HEK293 (cell line): ENCODE results near the gene ZNF648.

Experiments used
- CTCF ChIA-PET: fragments of 350-600 bp; formaldehyde crosslinking; extraction: SDS; loops from one replicate; lab custom pipeline; 2021; ENCODE audit warnings: antibody characterized with exemption; lab: Yijun Ruan, JAX
- POLR2A ChIA-PET: fragments of 300-600 bp; formaldehyde crosslinking; extraction: SDS; loops from one replicate; lab custom pipeline; 2020; ENCODE audit warnings: antibody characterized with exemption, inconsistent platforms; lab: Yijun Ruan, JAX
- H3K27ac ChIP-seq: fragments of 200-500 bp; sonication (Bioruptor generic); 2 replicates; pipeline ENCODE4 v1.5.1; 2014; ENCODE audit warnings: low read depth, low read length, control low read depth, inconsistent platforms; ENCODE audit errors: extremely low read depth
- H3K36me3 ChIP-seq, 2 experiments: fragments of 200-500 bp in 1 of 2; sonication (Bioruptor generic) in 1 of 2; 1 replicate in 1 of 2; 2 replicates in 1 of 2; pipeline ENCODE4 v1.5.1; 2014 to 2017; ENCODE audit warnings: inconsistent platforms in 2 of 2, low read length in 2 of 2; ENCODE audit not compliant: control insufficient read depth in 2 of 2, insufficient read depth in 1 of 2
- H3K4me1 ChIP-seq: fragments of 200-500 bp; sonication (Bioruptor generic); 2 replicates; pipeline ENCODE4 v1.5.1; 2014; ENCODE audit warnings: mild to moderate bottlenecking, low read length, inconsistent platforms; ENCODE audit not compliant: control insufficient read depth, insufficient read depth
- H3K4me3 ChIP-seq: 2 replicates; pipeline ENCODE4 v1.5.1; 2011; ENCODE audit warnings: low read depth, mild to moderate bottlenecking, control low read depth, low read length, moderate library complexity
- H3K9me3 ChIP-seq: fragments of 200-500 bp; sonication (Bioruptor generic); 2 replicates; pipeline ENCODE4 v1.5.1; 2014; ENCODE audit warnings: low read depth, low read length, inconsistent platforms; ENCODE audit not compliant: control insufficient read depth, insufficient read depth
- HOXD13 ChIP-seq: sonication (generic); formaldehyde crosslinking; IDR thresholded peaks from 2 replicates; pipeline ENCODE4 v1.8.0; 2022; ENCODE audit warnings: missing genetic modification reagents, borderline replicate concordance
- REST ChIP-seq: fragments of 450-650 bp; formaldehyde crosslinking; IDR thresholded peaks from 2 replicates; pipeline ENCODE4 v1.5.1; 2016; ENCODE audit warnings: missing biosample characterization, missing genetic modification characterization
- YY1 ChIP-seq: fragments of 450-650 bp; formaldehyde crosslinking; IDR thresholded peaks from 2 replicates; pipeline ENCODE4 v1.5.1; 2018; ENCODE audit warnings: missing biosample characterization, missing genetic modification characterization
- ZFP3 ChIP-seq: fragments of 450-650 bp; formaldehyde crosslinking; IDR thresholded peaks from 2 replicates; pipeline ENCODE4 v1.5.1; 2016; ENCODE audit warnings: low read depth, missing biosample characterization, missing genetic modification characterization
- ZNF112 ChIP-seq: fragments of 450-650 bp; formaldehyde crosslinking; IDR thresholded peaks from 2 replicates; pipeline ENCODE4 v1.5.0; 2017; ENCODE audit warnings: missing biosample characterization, missing genetic modification characterization
- ZNF133 ChIP-seq: fragments of 450-650 bp; formaldehyde crosslinking; IDR thresholded peaks from 2 replicates; pipeline ENCODE4 v1.5.1; 2016; ENCODE audit warnings: missing biosample characterization, missing genetic modification characterization
- ZNF169 ChIP-seq: fragments of 450-650 bp; formaldehyde crosslinking; IDR thresholded peaks from 2 replicates; pipeline ENCODE4 v1.5.1; 2016; ENCODE audit warnings: missing biosample characterization, missing genetic modification characterization
- ZNF18 ChIP-seq: fragments of 450-650 bp; formaldehyde crosslinking; IDR thresholded peaks from 2 replicates; pipeline ENCODE4 v1.5.1; 2016; ENCODE audit warnings: missing biosample characterization, missing genetic modification characterization
- ZNF302 ChIP-seq: fragments of 450-650 bp; formaldehyde crosslinking; IDR thresholded peaks from 2 replicates; pipeline ENCODE4 v1.5.1; 2016; ENCODE audit warnings: missing biosample characterization, missing genetic modification characterization, low read depth
- ZNF416 ChIP-seq: fragments of 450-650 bp; formaldehyde crosslinking; IDR thresholded peaks from 2 replicates; pipeline ENCODE4 v1.5.1; 2016; ENCODE audit warnings: missing biosample characterization, missing genetic modification characterization
- ZNF423 ChIP-seq: fragments of 450-650 bp; formaldehyde crosslinking; IDR thresholded peaks from 2 replicates; pipeline ENCODE4 v1.5.1; 2016; ENCODE audit warnings: missing biosample characterization, missing genetic modification characterization
- ZNF449 ChIP-seq: fragments of 450-650 bp; formaldehyde crosslinking; IDR thresholded peaks from 2 replicates; pipeline ENCODE4 v1.5.1; 2017; ENCODE audit warnings: missing biosample characterization, mild to moderate bottlenecking, missing genetic modification characterization, moderate library complexity
- ZNF501 ChIP-seq: fragments of 450-650 bp; formaldehyde crosslinking; IDR thresholded peaks from 2 replicates; pipeline ENCODE4 v1.5.1; 2016; ENCODE audit warnings: missing biosample characterization, missing genetic modification characterization
- ZNF513 ChIP-seq: fragments of 450-650 bp; IDR thresholded peaks from 2 replicates; pipeline ENCODE4 v1.5.1; 2018; ENCODE audit warnings: missing biosample characterization, missing genetic modification characterization
- ZNF518A ChIP-seq: fragments of 450-650 bp; formaldehyde crosslinking; conservative IDR thresholded peaks from 2 replicates; pipeline ENCODE4 v1.5.1; 2016; ENCODE audit warnings: low read depth, missing biosample characterization, missing genetic modification characterization
- ZNF560 ChIP-seq: fragments of 450-650 bp; formaldehyde crosslinking; IDR thresholded peaks from 2 replicates; pipeline ENCODE4 v1.5.1; 2017; ENCODE audit warnings: missing biosample characterization, missing genetic modification characterization, borderline replicate concordance
- ZNF600 ChIP-seq: fragments of 450-650 bp; formaldehyde crosslinking; IDR thresholded peaks from 2 replicates; pipeline ENCODE4 v1.5.1; 2016; ENCODE audit warnings: missing biosample characterization, missing genetic modification characterization
- ZNF654 ChIP-seq: fragments of 450-650 bp; formaldehyde crosslinking; IDR thresholded peaks from 2 replicates; pipeline ENCODE4 v1.5.1; 2016; ENCODE audit warnings: low read depth, missing biosample characterization, missing genetic modification characterization
- ZNF843 ChIP-seq: fragments of 450-650 bp; formaldehyde crosslinking; IDR thresholded peaks from 2 replicates; pipeline ENCODE4 v1.5.1; 2016; ENCODE audit warnings: missing biosample characterization, missing genetic modification characterization
- TF ChIP-seq, protein P1 (sequence below): fragments of 450-650 bp; formaldehyde crosslinking; IDR thresholded peaks from 2 replicates; pipeline ENCODE4 v1.5.1; 2016; ENCODE audit warnings: missing biosample characterization, missing genetic modification characterization

ZNF648 gene

GRCh38 chr1:182064611-182065010, 3.1 kb upstream of the ZNF648 start (continued):
- no peak for TF ChIP-seq ZNF518A (tag by site-specific recombination)
- TF ChIP-seq ZNF654 (tag by site-specific recombination): no peak
- TF ChIP-seq, protein P1, sequence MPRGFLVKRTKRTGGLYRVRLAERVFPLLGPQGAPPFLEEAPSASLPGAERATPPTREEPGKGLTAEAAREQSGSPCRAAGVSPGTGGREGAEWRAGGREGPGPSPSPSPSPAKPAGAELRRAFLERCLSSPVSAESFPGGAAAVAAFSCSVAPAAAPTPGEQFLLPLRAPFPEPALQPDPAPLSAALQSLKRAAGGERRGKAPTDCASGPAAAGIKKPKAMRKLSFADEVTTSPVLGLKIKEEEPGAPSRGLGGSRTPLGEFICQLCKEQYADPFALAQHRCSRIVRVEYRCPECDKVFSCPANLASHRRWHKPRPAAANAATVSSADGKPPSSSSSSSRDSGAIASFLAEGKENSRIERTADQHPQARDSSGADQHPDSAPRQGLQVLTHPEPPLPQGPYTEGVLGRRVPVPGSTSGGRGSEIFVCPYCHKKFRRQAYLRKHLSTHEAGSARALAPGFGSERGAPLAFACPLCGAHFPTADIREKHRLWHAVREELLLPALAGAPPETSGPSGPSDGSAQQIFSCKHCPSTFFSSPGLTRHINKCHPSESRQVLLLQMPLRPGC (tag by site-specific recombination): no peak

DNA sequence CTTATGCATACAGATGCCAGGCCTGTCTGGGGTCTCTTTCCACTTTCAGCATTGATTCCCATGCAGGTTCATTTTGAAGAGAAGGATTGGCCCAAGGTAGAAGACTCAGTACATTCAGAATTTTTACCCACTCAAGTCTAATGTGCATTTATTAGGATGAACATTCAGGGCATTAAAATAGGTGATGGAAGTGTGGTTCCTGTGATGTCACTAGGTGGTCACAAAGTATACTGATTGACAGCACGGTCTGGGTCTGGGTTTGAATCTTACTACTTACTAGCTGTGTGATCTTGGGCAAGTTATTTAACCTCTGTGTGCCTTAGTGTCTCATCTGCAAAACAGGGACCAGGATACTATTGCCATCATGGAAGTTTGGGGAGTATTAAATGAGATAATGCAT, 711 bp upstream of the ZNF648 start:
- ChIA-PET CTCF (interaction anchor here (0.7 to 1.3 kb wide), 3 partner anchors 8 to 539 kb away, joined by 3 to 4 read pairs (median 4); no protein-coding TSS in a partner anchor), POLR2A (no interaction called here)
- Histone ChIP-seq H3K4me1 (no peaks in the 10 kb centered on the region), H3K36me3 (no peaks in the 10 kb centered on the region), H3K4me3 (no peak overlapping the region), H3K9me3 (no peaks in the 10 kb centered on the region), H3K27ac (no peak overlapping the region)
- TF ChIP-seq ZNF423 (tag by site-specific recombination): no peak
- no peak for TF ChIP-seq REST (tag by site-specific recombination)
- no peak for TF ChIP-seq ZNF449 (tag by site-specific recombination)
- TF ChIP-seq ZNF18 (tag by site-specific recombination): no peak
- no peak for TF ChIP-seq ZNF560
- no peak for TF ChIP-seq ZNF843 (tag by site-specific recombination)
- no peak for TF ChIP-seq ZNF302 (tag by site-specific recombination)
- no peak for TF ChIP-seq ZNF513 (tag by site-specific recombination)
- no peak for TF ChIP-seq HOXD13
- TF ChIP-seq ZNF600: no peak
- TF ChIP-seq ZNF133 (tag by site-specific recombination): no peak
- TF ChIP-seq YY1: no peak
- TF ChIP-seq ZNF169 (tag by site-specific recombination): no peak
- no peak for TF ChIP-seq ZNF416 (tag by site-specific recombination)
- TF ChIP-seq ZNF501: no peak
- no peak for TF ChIP-seq ZFP3 (tag by site-specific recombination)
- no peak for TF ChIP-seq ZNF112 (tag by site-specific recombination)
